ENCODE data around the gene SLC25A27. TPM values are rescaled to one million over a fixed set of nuclear protein-coding genes. Genes with fewer than 3 reads are reported as not detected.
A peak's percentile ranks its signal among the peaks of the same experiment; 100 is the strongest.
"Not testable (repeated sequence)": the region's sequence is repeated elsewhere in the genome, so short reads cannot be mapped to it uniquely, and the experiment has no call there.

Gene SLC25A27
- total and polyA plus RNA-seq, 7 donors: 2.1 to 13.3 (median 6.8) TPM

DNA sequence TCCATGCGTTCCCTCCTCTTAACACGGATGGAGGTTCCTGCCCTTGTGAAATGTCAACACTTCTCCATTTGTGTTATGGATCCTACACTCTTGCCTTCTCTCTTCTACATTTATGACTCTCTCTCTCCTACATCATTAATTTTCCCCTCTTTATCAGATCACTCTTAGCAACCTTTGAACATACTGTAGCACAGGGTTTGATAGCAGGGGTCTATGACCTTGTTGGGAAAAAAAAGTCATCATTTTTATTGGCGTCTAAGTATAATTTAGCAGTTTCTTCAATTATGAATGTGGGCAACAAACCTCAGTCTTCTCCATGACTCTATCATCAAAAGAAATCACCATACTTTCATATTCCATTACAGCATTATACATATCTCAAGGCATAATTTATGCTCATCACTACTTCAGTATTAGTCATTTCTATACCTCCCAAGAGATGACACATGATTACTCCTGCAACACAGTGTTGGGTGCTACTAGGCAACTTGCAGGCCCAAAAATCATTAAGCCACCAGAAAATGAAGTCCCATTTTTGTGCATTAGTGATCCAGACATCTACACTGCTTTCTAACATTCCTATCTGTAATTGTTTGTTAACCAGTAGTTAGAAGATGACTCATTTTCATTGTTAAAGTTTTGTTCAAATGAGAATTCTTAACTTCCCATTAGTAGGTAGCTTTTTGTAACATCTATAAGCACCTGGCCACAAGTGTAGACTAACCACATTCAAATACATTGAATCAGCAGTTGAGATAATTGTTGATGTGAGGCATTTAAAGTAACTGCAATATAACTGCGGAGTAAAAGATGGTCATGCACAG is 9.6 kb upstream of the SLC25A27 start:
- Histone ChIP-seq H3K27ac (no peak overlapping the region), H3K4me3 (no peak overlapping the region), H3K36me3 (ENCODE audit: insufficient read depth in 1 of 2, low read depth in 1 of 2) (no peaks in the 10 kb centered on the region), H3K9me3 (no peaks in the 10 kb centered on the region), H3K4me1 (no peaks in the 10 kb centered on the region), H3K27me3 (ENCODE audit: insufficient read depth in 3 of 3, low read length in 2 of 3) (no peaks in the 10 kb centered on the region)
- intact Hi-C loops (cut with DNase I): no loop called here
- DNase-seq: no peak
- 90 to 95% (median 93%) methylated on average over 4 of the region's 4 CpGs for WGBS, 3 donors
- no peak for ATAC-seq
- TF ChIP-seq, protein P1, sequence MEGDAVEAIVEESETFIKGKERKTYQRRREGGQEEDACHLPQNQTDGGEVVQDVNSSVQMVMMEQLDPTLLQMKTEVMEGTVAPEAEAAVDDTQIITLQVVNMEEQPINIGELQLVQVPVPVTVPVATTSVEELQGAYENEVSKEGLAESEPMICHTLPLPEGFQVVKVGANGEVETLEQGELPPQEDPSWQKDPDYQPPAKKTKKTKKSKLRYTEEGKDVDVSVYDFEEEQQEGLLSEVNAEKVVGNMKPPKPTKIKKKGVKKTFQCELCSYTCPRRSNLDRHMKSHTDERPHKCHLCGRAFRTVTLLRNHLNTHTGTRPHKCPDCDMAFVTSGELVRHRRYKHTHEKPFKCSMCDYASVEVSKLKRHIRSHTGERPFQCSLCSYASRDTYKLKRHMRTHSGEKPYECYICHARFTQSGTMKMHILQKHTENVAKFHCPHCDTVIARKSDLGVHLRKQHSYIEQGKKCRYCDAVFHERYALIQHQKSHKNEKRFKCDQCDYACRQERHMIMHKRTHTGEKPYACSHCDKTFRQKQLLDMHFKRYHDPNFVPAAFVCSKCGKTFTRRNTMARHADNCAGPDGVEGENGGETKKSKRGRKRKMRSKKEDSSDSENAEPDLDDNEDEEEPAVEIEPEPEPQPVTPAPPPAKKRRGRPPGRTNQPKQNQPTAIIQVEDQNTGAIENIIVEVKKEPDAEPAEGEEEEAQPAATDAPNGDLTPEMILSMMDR (IDR thresholded peaks at IDR 0.05): no peak

GRCh38 chr6:46645265-46645664 is 7.5 kb upstream of the SLC25A27 start:
- 97 to 100% (median 100%) methylated on average over 1 of the region's 1 CpG for WGBS, 3 donors
- no peaks in the 10 kb centered on the region for H3K36me3 ChIP-seq (ENCODE audit: insufficient read depth in 1 of 2, low read depth in 1 of 2)
- DNase-seq: no peak
- no peaks in the 10 kb centered on the region for H3K27me3 ChIP-seq (ENCODE audit: insufficient read depth in 3 of 3, low read length in 2 of 3)
- H3K27ac ChIP-seq: no peak overlapping the region
- no peaks in the 10 kb centered on the region for H3K4me1 ChIP-seq
- ATAC-seq: no peak
- TF ChIP-seq, protein P1 (IDR thresholded peaks at IDR 0.05): no peak
- H3K4me3 ChIP-seq: no peak overlapping the region
- H3K9me3 ChIP-seq: no peaks in the 10 kb centered on the region
- intact Hi-C loops (cut with DNase I): no loop called here

DNA sequence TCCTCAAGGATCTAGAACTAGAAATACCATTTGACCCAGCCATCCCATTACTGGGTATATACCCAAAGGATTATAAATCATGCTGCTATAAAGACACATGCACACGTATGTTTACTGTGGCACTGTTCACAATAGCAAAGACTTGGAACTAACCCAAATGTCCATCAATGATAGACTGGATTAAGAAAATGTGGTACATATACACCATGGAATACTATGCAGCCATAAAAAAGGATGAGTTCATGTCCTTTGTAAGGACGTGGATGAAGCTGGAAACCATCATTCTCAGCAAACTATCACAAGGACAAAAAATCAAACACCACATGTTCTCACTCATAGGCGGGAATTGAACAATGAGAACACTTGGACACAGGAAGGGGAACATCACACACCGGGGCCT is 4.7 kb upstream of the SLC25A27 start:
- intact Hi-C loops (cut with DNase I); DNase-seq; H3K4me3 ChIP-seq; ATAC-seq; H3K27ac ChIP-seq; H3K4me1 ChIP-seq; H3K36me3 ChIP-seq (ENCODE audit: insufficient read depth in 1 of 2, low read depth in 1 of 2); H3K27me3 ChIP-seq (ENCODE audit: insufficient read depth in 3 of 3, low read length in 2 of 3); H3K9me3 ChIP-seq: not testable (repeated sequence)
- WGBS, 3 donors: 87 to 100% (median 92%) methylated on average over 1 to 3 of the region's 4 CpGs

GRCh38 chr6:46648869-46649492 is 3.8 kb upstream of the SLC25A27 start:
- no peak overlapping the region for H3K27ac ChIP-seq
- H3K36me3 ChIP-seq (ENCODE audit: insufficient read depth in 1 of 2, low read depth in 1 of 2): no peaks in the 10 kb centered on the region
- TF ChIP-seq, protein P1 (IDR thresholded peaks at IDR 0.05): no peak
- H3K4me1 ChIP-seq: peaks cover 9% of the 10 kb centered on the region
- no peaks in the 10 kb centered on the region for H3K27me3 ChIP-seq (ENCODE audit: insufficient read depth in 3 of 3, low read length in 2 of 3)
- H3K4me3 ChIP-seq: no peak overlapping the region
- DNase-seq: no peak
- WGBS, 3 donors: 83 to 84% (median 84%) methylated on average over 5 of the region's 5 CpGs
- no peak for ATAC-seq
- intact Hi-C loops (cut with DNase I): no loop called here
- H3K9me3 ChIP-seq: no peaks in the 10 kb centered on the region

- TF ChIP-seq, protein P1 (IDR thresholded peaks at IDR 0.05): no peak
- intact Hi-C loops (cut with DNase I): no loop called here
- no peaks in the 10 kb centered on the region for H3K27me3 ChIP-seq (ENCODE audit: insufficient read depth in 3 of 3, low read length in 2 of 3)
- no peaks in the 10 kb centered on the region for H3K9me3 ChIP-seq
- DNase-seq (no peak), ATAC-seq (no peak)
- H3K4me1 ChIP-seq: peaks cover 16% of the 10 kb centered on the region
- H3K27ac ChIP-seq: no peak overlapping the region
- peaks cover 0 to 3% of the 10 kb centered on the region in 2 donors for H3K36me3 ChIP-seq (ENCODE audit: insufficient read depth in 1 of 2, low read depth in 1 of 2)
- peak overlapping the region; percentile 97 for H3K4me3 ChIP-seq
- 74 to 88% (median 84%) methylated on average over 1 of the region's 1 CpG for WGBS, 3 donors
These were observed 1.8 kb upstream of the SLC25A27 start for GRCh38 chr6:46651006-46651405.
